Type B pancreatic cell (in vitro differentiated cells): ENCODE data around the gene HOXD10. TPM values are rescaled to one million over a fixed set of nuclear protein-coding genes. Genes with fewer than 3 reads are reported as not detected.

ENCODE experiments used
- DNase-seq: peaks from one replicate; pipeline ENCODE4 v3.0.0; 2021; ENCODE audit warnings: mixed read lengths; ENCODE audit not compliant: unreplicated experiment; ENCODE audit errors: extremely low spot score
- H3K27ac Mint-ChIP-seq: 2 replicates; pipeline ENCODE4 v1.8.0; 2021; ENCODE audit warnings: mild to moderate bottlenecking, mixed read lengths
- H3K27me3 Mint-ChIP-seq: 2 replicates; pipeline ENCODE4 v1.8.0; 2021; ENCODE audit warnings: mixed read lengths
- H3K36me3 Mint-ChIP-seq: 2 replicates; pipeline ENCODE4 v1.8.0; 2021; ENCODE audit warnings: mixed read lengths
- H3K4me1 Mint-ChIP-seq: one replicate; pipeline ENCODE4 v1.8.0; 2021; ENCODE audit warnings: mixed read lengths; ENCODE audit not compliant: unreplicated experiment
- H3K4me3 Mint-ChIP-seq: 2 replicates; pipeline ENCODE4 v1.8.0; 2021; ENCODE audit warnings: mild to moderate bottlenecking, mixed read lengths
- H3K9me3 Mint-ChIP-seq: 2 replicates; pipeline ENCODE4 v1.8.0; 2021; ENCODE audit warnings: mixed read lengths
- CTCF ChIP-seq: fragments of 200-600 bp; sonication (generic); conservative IDR thresholded peaks from 2 replicates; pipeline ENCODE4 v1.5.0; 2021; ENCODE audit warnings: antibody characterized with exemption, mild to moderate bottlenecking
- total RNA-seq: library from RNA; stranded (reverse); gene quantifications from 2 replicates; pipeline ENCODE4 v1.2.1, GENCODE V29; 2021; ENCODE audit warnings: low replicate concordance

HOXD10 gene
- total RNA-seq, 1 donor from 2014 or later, result 0.56 TPM

GRCh38 chr2:176072292-176072669, 44.3 kb upstream of the HOXD10 start:
- no peaks in the 10 kb centered on the region for H3K4me1 Mint-ChIP-seq
- no peak overlapping the region for H3K4me3 Mint-ChIP-seq
- H3K9me3 Mint-ChIP-seq, result no peaks in the 10 kb centered on the region
- no peaks in the 10 kb centered on the region for H3K36me3 Mint-ChIP-seq
- no peak overlapping the region for H3K27ac Mint-ChIP-seq
- peaks cover 100% of the 10 kb centered on the region for H3K27me3 Mint-ChIP-seq
- no peak for TF ChIP-seq CTCF
- DNase-seq, result no peak

GRCh38 chr2:176072951-176073904, 43.4 kb upstream of the HOXD10 start:
- no peaks in the 10 kb centered on the region for H3K4me1 Mint-ChIP-seq
- DNase-seq, result peak; percentile 66
- H3K36me3 Mint-ChIP-seq, result no peaks in the 10 kb centered on the region
- H3K9me3 Mint-ChIP-seq, result no peaks in the 10 kb centered on the region
- peaks cover 97% of the 10 kb centered on the region for H3K27me3 Mint-ChIP-seq
- peak; percentile 20 for TF ChIP-seq CTCF
- no peak overlapping the region for H3K4me3 Mint-ChIP-seq
- H3K27ac Mint-ChIP-seq, result no peak overlapping the region

- DNase-seq, result no peak
- Mint-ChIP-seq H3K4me3 (no peak overlapping the region), H3K27ac (no peak overlapping the region), H3K27me3 (peaks cover 97% of the 10 kb centered on the region), H3K4me1 (peaks cover 6% of the 10 kb centered on the region), H3K9me3 (no peaks in the 10 kb centered on the region), H3K36me3 (no peaks in the 10 kb centered on the region)
- TF ChIP-seq CTCF, result no peak
Observed at GRCh38 chr2:176074919-176075425, 41.6 kb upstream of the HOXD10 start.

- H3K36me3 Mint-ChIP-seq, result no peaks in the 10 kb centered on the region
- no peak for DNase-seq
- TF ChIP-seq CTCF, result no peak
Observed at GRCh38 chr2:176075481-176075880, 41.1 kb upstream of the HOXD10 start.

GRCh38 chr2:176076063-176076462, 40.5 kb upstream of the HOXD10 start:
- no peak overlapping the region for H3K27ac Mint-ChIP-seq
- no peak for TF ChIP-seq CTCF
- no peak for DNase-seq
- no peak overlapping the region for H3K4me3 Mint-ChIP-seq
- H3K36me3 Mint-ChIP-seq, result no peaks in the 10 kb centered on the region
- peaks cover 94% of the 10 kb centered on the region for H3K27me3 Mint-ChIP-seq
- peaks cover 9% of the 10 kb centered on the region for H3K4me1 Mint-ChIP-seq
- no peaks in the 10 kb centered on the region for H3K9me3 Mint-ChIP-seq

More at GRCh38 chr2:176075481-176075880, 41.1 kb upstream of the HOXD10 start:
- Mint-ChIP-seq H3K27ac (no peak overlapping the region), H3K4me1 (peaks cover 6% of the 10 kb centered on the region), H3K9me3 (no peaks in the 10 kb centered on the region), H3K4me3 (no peak overlapping the region), H3K27me3 (peaks cover 94% of the 10 kb centered on the region)
